NT2/D1 (cell line): ENCODE data around the gene RASSF1.
"Not testable (repeated sequence)": the region's sequence is repeated elsewhere in the genome, so short reads cannot be mapped to it uniquely, and the experiment has no call there.

Experiments
- DNase-seq: peaks from one replicate; pipeline ENCODE4 v3.0.0-alpha.2; 2011; ENCODE audit warnings: low read depth, low spot score
- H3K27me3 ChIP-seq: 2 replicates; pipeline ENCODE4 v1.6.0; 2011; ENCODE audit warnings: mild to moderate bottlenecking; ENCODE audit not compliant: insufficient read length, insufficient read depth
- H3K36me3 ChIP-seq: 2 replicates; pipeline ENCODE4 v1.6.1; 2011; ENCODE audit warnings: mild to moderate bottlenecking, low read length, mixed read lengths; ENCODE audit not compliant: insufficient read depth, insufficient read length
- H3K4me1 ChIP-seq: 2 replicates; pipeline ENCODE4 v1.5.1; 2011; ENCODE audit not compliant: insufficient read depth, insufficient read length
- H3K4me3 ChIP-seq: 2 replicates; pipeline ENCODE4 v1.5.1; 2011; ENCODE audit warnings: low read depth; ENCODE audit not compliant: insufficient read length
- H3K9ac ChIP-seq: 2 replicates; pipeline ENCODE4 v1.6.0; 2011; ENCODE audit warnings: low read depth; ENCODE audit not compliant: insufficient read length
- H3K9me3 ChIP-seq: 2 replicates; pipeline ENCODE4 v1.5.1; 2011; ENCODE audit warnings: mild to moderate bottlenecking, low read length; ENCODE audit not compliant: insufficient read depth
- SUZ12 ChIP-seq: IDR thresholded peaks from 2 replicates; pipeline ENCODE4 v1.6.1; 2011; ENCODE audit not compliant: insufficient read length, insufficient read depth; ENCODE audit errors: extremely low read depth
- YY1 ChIP-seq: IDR thresholded peaks from 2 replicates; pipeline ENCODE4 v1.6.1; 2011; ENCODE audit not compliant: insufficient read length, insufficient read depth
- ZNF274 ChIP-seq: IDR thresholded peaks from 2 replicates; pipeline ENCODE4 v1.6.1; 2011; ENCODE audit warnings: mild to moderate bottlenecking, low read depth, low read length

RASSF1 gene

GRCh38 chr3:50286322-50287227, 54.1 kb downstream of the RASSF1 start:
- Histone ChIP-seq H3K27me3 (no peaks in the 10 kb centered on the region), H3K9ac (no peak overlapping the region), H3K36me3 (peaks cover 51% of the 10 kb centered on the region), H3K4me3 (no peak overlapping the region), H3K9me3 (no peaks in the 10 kb centered on the region), H3K4me1 (peaks cover 9% of the 10 kb centered on the region)
- TF ChIP-seq ZNF274 (no peak), YY1 (no peak), SUZ12 (no peak)
- no peak for DNase-seq

- not testable (repeated sequence) for DNase-seq, H3K4me1 ChIP-seq, H3K4me3 ChIP-seq, H3K27me3 ChIP-seq, H3K9ac ChIP-seq, H3K9me3 ChIP-seq
- H3K36me3 ChIP-seq = peaks cover 36% of the 10 kb centered on the region
Measured at GRCh38 chr3:50284121-50284520, 56.5 kb downstream of the RASSF1 start.
